Measurements from ENCODE around the gene FYB2.
A peak's percentile ranks its signal among the peaks of the same experiment; 100 is the strongest.

FYB2 gene

DNA sequence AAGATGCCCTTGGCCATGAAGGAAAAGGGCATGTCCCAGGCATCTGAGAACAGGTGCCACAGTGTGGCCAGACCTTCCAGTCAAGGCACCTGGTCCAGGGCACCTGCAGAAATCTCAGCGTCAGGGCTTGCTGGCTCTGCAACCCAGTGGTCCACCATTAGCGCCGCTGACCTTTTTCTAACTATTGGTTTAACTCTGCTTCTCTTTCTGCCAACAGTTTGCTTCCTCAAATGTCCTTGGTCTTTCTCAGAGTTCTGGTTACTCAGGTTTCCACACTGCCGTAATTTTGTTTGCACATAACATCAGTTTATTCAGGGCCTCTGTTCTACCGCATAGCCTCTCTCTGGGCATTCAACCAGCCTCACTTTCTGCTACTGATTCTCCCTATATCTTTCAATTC lies 16.5 kb upstream of the FYB2 start:
- Histone ChIP-seq H3K4me1 (ENCODE audit: control extremely low read depth in 1 of 4, control insufficient read depth in 4 of 4, insufficient read depth in 4 of 4, low read length in 3 of 4) (no peaks in the 10 kb centered on the region), H3K36me3 (ENCODE audit: control insufficient read depth in 4 of 4, insufficient read depth in 4 of 4, low read length in 3 of 4) (no peaks in the 10 kb centered on the region), H3K4me3 (ENCODE audit: control insufficient read depth in 1 of 7, extremely low read depth in 1 of 7, insufficient read depth in 4 of 7, low read depth in 2 of 7, low read length in 6 of 7) (no peak overlapping the region), H3K9me3 (ENCODE audit: control extremely low read depth in 1 of 5, control insufficient read depth in 4 of 5, insufficient read depth in 2 of 5, low read depth in 1 of 5, low read length in 4 of 5) (no peaks in the 10 kb centered on the region), H3K27ac (ENCODE audit: insufficient read depth in 1 of 2, low read depth in 1 of 2, low read length in 2 of 2, poor library complexity in 1 of 2, severe bottlenecking in 2 of 2) (no peak overlapping the region), H3K27me3 (replicated peaks in 2 of 5; ENCODE audit: control insufficient read depth in 4 of 5, insufficient read depth in 5 of 5, low read length in 4 of 5) (peaks cover 0 to 12% (median 2%) of the 10 kb centered on the region in 5 experiments)
- 98% methylated on average over 5 of the region's 5 CpGs for WGBS (ENCODE audit: insufficient coverage)
- ChIA-PET CTCF (interaction anchor here (0.8 kb wide), 1 partner anchor 15 kb away, joined by 3 read pairs; no protein-coding TSS in a partner anchor), POLR2A (no interaction called here)
- DNase-seq = no peak

DNA sequence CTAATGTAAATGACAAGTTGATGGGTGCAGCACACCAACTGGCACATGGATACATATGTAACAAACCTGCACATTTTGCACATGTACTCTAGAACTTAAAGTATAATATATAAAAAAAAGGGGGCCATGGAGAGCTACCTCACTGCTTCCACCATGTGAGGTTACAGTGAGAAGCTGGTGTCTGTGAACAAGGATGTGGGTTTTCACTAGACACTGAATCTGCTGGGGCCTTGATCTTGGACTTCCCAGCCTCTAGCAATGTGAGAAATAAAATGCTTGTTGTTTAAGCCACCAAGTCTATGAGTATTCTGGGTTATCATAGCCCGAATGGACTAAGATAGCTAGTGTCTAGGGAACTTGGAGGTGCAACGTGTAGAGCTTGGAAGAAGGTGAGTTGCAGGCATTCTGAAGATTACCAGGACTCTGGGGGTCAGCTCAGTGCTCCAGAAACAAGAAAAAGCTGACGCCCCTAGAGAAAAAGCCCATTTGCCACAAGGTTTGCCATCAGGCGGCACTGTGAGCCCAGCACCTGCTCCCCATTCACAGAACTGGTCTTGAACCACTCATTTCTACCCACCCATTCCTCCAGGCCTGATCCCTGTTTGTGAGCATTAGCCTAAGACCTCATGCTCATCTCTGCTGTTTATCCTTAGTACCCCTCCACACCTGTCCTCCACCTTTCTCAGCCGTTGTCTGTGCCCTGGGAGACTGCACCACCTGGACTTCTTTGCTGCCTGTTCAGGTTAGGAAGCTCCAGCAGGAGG lies 15.1 kb upstream of the FYB2 start:
- Histone ChIP-seq H3K27ac (ENCODE audit: insufficient read depth in 1 of 2, low read depth in 1 of 2, low read length in 2 of 2, poor library complexity in 1 of 2, severe bottlenecking in 2 of 2) (no peak overlapping the region), H3K36me3 (ENCODE audit: control insufficient read depth in 4 of 4, insufficient read depth in 4 of 4, low read length in 3 of 4) (no peaks in the 10 kb centered on the region), H3K4me3 (ENCODE audit: control insufficient read depth in 1 of 7, extremely low read depth in 1 of 7, insufficient read depth in 4 of 7, low read depth in 2 of 7, low read length in 6 of 7) (no peak overlapping the region), H3K4me1 (ENCODE audit: control extremely low read depth in 1 of 4, control insufficient read depth in 4 of 4, insufficient read depth in 4 of 4, low read length in 3 of 4) (no peaks in the 10 kb centered on the region), H3K9me3 (ENCODE audit: control extremely low read depth in 1 of 5, control insufficient read depth in 4 of 5, insufficient read depth in 2 of 5, low read depth in 1 of 5, low read length in 4 of 5) (no peaks in the 10 kb centered on the region), H3K27me3 (replicated peaks in 2 of 5; ENCODE audit: control insufficient read depth in 4 of 5, insufficient read depth in 5 of 5, low read length in 4 of 5) (peaks cover 0 to 18% (median 2%) of the 10 kb centered on the region in 5 experiments)
- DNase-seq = no peak
- 95% methylated on average over 3 of the region's 5 CpGs for WGBS (ENCODE audit: insufficient coverage)
- POLR2A ChIA-PET = no interaction called here
- CTCF ChIA-PET = interaction anchor here (1.6 to 3.0 kb wide), 2 partner anchors 13 to 1212 kb away, joined by 4 to 8 read pairs; no protein-coding TSS in a partner anchor

DNA sequence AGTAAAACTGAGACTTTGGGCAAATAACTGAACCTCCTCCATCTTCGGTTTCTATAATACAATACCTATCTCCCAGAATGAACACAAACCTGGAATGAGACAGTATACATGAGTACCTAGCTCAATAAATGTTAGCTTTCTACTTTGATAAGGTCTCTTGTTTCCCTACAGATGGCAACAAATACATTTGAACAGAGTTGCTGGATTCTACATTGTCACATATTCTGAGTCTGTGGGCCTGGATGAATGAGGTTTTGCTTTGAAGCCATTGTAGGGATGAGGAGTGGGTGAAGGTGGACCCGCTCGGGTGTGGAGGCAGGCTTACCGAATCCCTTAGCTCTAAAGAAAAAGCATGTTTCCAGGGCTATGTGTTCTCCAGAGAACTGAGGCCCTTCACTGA lies 13.9 kb upstream of the FYB2 start:
- H3K4me1 ChIP-seq (ENCODE audit: control extremely low read depth in 1 of 4, control insufficient read depth in 4 of 4, insufficient read depth in 4 of 4, low read length in 3 of 4) = no peaks in the 10 kb centered on the region
- ChIA-PET CTCF (interaction anchor here (0.6 to 3.0 kb wide), 4 partner anchors 12 to 1518 kb away, joined by 3 to 8 read pairs (median 5); no protein-coding TSS in a partner anchor), POLR2A (no interaction called here)
- H3K27me3 ChIP-seq (replicated peaks in 2 of 5; ENCODE audit: control insufficient read depth in 4 of 5, insufficient read depth in 5 of 5, low read length in 4 of 5) = peaks cover 0 to 29% (median under 1%) of the 10 kb centered on the region in 5 experiments
- WGBS (ENCODE audit: insufficient coverage) = 100% methylated on average over 4 of the region's 4 CpGs
- DNase-seq = no peak
- no peak overlapping the region for H3K4me3 ChIP-seq (ENCODE audit: control insufficient read depth in 1 of 7, extremely low read depth in 1 of 7, insufficient read depth in 4 of 7, low read depth in 2 of 7, low read length in 6 of 7)
- no peaks in the 10 kb centered on the region for H3K9me3 ChIP-seq (ENCODE audit: control extremely low read depth in 1 of 5, control insufficient read depth in 4 of 5, insufficient read depth in 2 of 5, low read depth in 1 of 5, low read length in 4 of 5)
- no peak overlapping the region for H3K27ac ChIP-seq (ENCODE audit: insufficient read depth in 1 of 2, low read depth in 1 of 2, low read length in 2 of 2, poor library complexity in 1 of 2, severe bottlenecking in 2 of 2)
- no peaks in the 10 kb centered on the region for H3K36me3 ChIP-seq (ENCODE audit: control insufficient read depth in 4 of 4, insufficient read depth in 4 of 4, low read length in 3 of 4)

DNA sequence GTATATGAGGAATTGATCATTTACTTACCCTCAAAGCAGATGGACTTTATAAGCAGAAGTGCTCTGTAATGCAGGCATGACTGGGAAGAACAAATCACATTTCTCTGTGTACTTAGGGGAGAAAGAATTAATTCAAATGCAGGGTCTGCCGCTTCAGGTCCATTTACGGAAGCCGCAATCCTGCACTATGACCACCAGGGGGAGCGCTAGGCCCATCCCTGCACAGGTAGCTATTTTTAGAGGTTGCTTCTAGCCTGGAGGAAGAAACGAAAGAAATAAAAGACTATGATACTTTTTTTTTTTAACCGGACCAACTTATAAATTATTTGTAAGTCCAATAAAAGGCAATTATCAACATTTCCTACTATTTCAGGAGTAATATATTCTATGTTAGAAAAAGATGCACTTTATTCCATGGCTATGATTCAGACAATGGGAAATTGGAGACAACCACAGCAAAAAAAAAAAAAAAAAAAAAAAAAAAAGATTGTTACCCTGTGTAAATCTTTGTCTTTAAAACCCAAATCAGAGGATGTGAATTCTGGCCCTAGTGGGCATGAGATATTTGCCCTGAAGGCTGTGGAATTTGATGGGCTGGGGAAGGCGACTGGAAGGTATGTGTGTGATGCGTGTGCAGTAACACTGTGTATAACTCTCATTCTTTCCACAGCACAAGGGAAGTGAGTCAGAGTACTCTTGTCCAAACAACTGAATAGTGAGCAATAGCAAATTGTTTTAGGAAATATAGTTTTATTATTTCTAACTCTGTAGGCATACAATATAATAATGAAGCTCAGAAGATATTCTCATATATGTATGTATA lies 12.9 kb upstream of the FYB2 start:
- DNase-seq = peak; percentile 70 to 86 (median 83)
- H3K27ac ChIP-seq (ENCODE audit: insufficient read depth in 1 of 2, low read depth in 1 of 2, low read length in 2 of 2, poor library complexity in 1 of 2, severe bottlenecking in 2 of 2) = no peak overlapping the region
- no peaks in the 10 kb centered on the region for H3K4me1 ChIP-seq (ENCODE audit: control extremely low read depth in 1 of 4, control insufficient read depth in 4 of 4, insufficient read depth in 4 of 4, low read length in 3 of 4)
- 0% methylated on average over 1 of the region's 8 CpGs for WGBS (ENCODE audit: insufficient coverage)
- H3K36me3 ChIP-seq (ENCODE audit: control insufficient read depth in 4 of 4, insufficient read depth in 4 of 4, low read length in 3 of 4) = no peaks in the 10 kb centered on the region
- no peak overlapping the region for H3K4me3 ChIP-seq (ENCODE audit: control insufficient read depth in 1 of 7, extremely low read depth in 1 of 7, insufficient read depth in 4 of 7, low read depth in 2 of 7, low read length in 6 of 7)
- peaks cover 0 to 25% (median 0%) of the 10 kb centered on the region in 5 experiments for H3K27me3 ChIP-seq (replicated peaks in 2 of 5; ENCODE audit: control insufficient read depth in 4 of 5, insufficient read depth in 5 of 5, low read length in 4 of 5)
- POLR2A ChIA-PET = no interaction called here
- no peaks in the 10 kb centered on the region for H3K9me3 ChIP-seq (ENCODE audit: control extremely low read depth in 1 of 5, control insufficient read depth in 4 of 5, insufficient read depth in 2 of 5, low read depth in 1 of 5, low read length in 4 of 5)
- CTCF ChIA-PET = interaction anchor here (1.0 to 3.0 kb wide), 6 partner anchors 11 to 1215 kb away, joined by 3 to 10 read pairs (median 5); no protein-coding TSS in a partner anchor

DNA sequence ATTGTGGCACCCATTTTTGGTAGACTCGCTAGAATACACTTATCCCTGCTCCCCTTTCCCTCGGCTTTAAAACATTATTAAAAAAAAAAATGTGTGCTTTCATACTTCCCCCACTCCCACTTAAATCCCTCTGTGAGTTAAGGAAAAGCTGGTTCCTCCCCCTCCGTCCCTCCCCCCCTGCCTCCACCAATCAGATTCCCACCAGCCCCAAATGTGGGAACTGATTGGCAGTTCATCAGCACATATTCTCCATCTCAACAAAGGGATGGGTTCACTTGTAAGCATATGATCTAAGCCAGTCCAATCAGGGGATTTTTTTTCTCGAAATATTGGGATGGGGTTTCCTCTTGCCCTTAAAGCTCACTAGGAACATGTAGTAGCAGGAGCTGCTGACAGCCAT lies 10.8 kb upstream of the FYB2 start:
- Histone ChIP-seq H3K27me3 (replicated peaks in 2 of 5; ENCODE audit: control insufficient read depth in 4 of 5, insufficient read depth in 5 of 5, low read length in 4 of 5) (peaks cover 0 to 23% (median 0%) of the 10 kb centered on the region in 5 experiments), H3K36me3 (ENCODE audit: control insufficient read depth in 4 of 4, insufficient read depth in 4 of 4, low read length in 3 of 4) (no peaks in the 10 kb centered on the region), H3K27ac (ENCODE audit: insufficient read depth in 1 of 2, low read depth in 1 of 2, low read length in 2 of 2, poor library complexity in 1 of 2, severe bottlenecking in 2 of 2) (no peak overlapping the region), H3K4me3 (ENCODE audit: control insufficient read depth in 1 of 7, extremely low read depth in 1 of 7, insufficient read depth in 4 of 7, low read depth in 2 of 7, low read length in 6 of 7) (no peak overlapping the region), H3K4me1 (ENCODE audit: control extremely low read depth in 1 of 4, control insufficient read depth in 4 of 4, insufficient read depth in 4 of 4, low read length in 3 of 4) (no peaks in the 10 kb centered on the region), H3K9me3 (ENCODE audit: control extremely low read depth in 1 of 5, control insufficient read depth in 4 of 5, insufficient read depth in 2 of 5, low read depth in 1 of 5, low read length in 4 of 5) (no peaks in the 10 kb centered on the region)
- DNase-seq = no peak
- WGBS (ENCODE audit: insufficient coverage) = 93% methylated on average over 2 of the region's 4 CpGs
- ChIA-PET POLR2A (no interaction called here), CTCF (interaction anchor here (0.8 kb wide), 1 partner anchor 1334 kb away, joined by 3 read pairs; no protein-coding TSS in a partner anchor)

DNA sequence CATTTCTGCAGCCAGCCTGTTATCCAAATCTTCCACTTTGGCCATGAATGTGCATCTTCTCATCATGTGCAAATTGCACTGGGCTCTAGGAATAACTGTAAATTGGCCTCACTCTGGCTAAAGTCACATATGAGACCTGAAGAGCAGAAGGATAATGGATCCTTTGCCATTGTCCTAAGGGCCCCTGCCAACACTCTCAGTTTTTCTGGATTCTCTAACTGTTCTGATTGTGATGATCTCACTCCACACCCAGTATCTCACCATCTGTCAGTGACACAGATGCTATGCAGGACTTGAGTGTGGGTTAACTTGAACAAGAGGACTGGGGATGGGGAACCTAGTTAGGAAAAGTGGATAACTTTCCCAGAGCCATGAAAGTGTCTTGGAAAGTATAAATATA lies 8.5 kb upstream of the FYB2 start:
- CTCF ChIA-PET = interaction anchor here (1.7 kb wide), 1 partner anchor 13 kb away, joined by 5 read pairs; no protein-coding TSS in a partner anchor
- Histone ChIP-seq H3K4me1 (ENCODE audit: control extremely low read depth in 1 of 4, control insufficient read depth in 4 of 4, insufficient read depth in 4 of 4, low read length in 3 of 4) (no peaks in the 10 kb centered on the region), H3K9me3 (ENCODE audit: control extremely low read depth in 1 of 5, control insufficient read depth in 4 of 5, insufficient read depth in 2 of 5, low read depth in 1 of 5, low read length in 4 of 5) (no peaks in the 10 kb centered on the region), H3K36me3 (ENCODE audit: control insufficient read depth in 4 of 4, insufficient read depth in 4 of 4, low read length in 3 of 4) (no peaks in the 10 kb centered on the region), H3K27ac (ENCODE audit: insufficient read depth in 1 of 2, low read depth in 1 of 2, low read length in 2 of 2, poor library complexity in 1 of 2, severe bottlenecking in 2 of 2) (no peak overlapping the region), H3K27me3 (replicated peaks in 2 of 5; ENCODE audit: control insufficient read depth in 4 of 5, insufficient read depth in 5 of 5, low read length in 4 of 5) (peaks cover 0 to 23% (median 0%) of the 10 kb centered on the region in 5 experiments), H3K4me3 (ENCODE audit: control insufficient read depth in 1 of 7, extremely low read depth in 1 of 7, insufficient read depth in 4 of 7, low read depth in 2 of 7, low read length in 6 of 7) (no peak overlapping the region)
- DNase-seq = no peak
- POLR2A ChIA-PET = no interaction called here

Measured in common myeloid progenitor, CD34-positive (primary cell).